Measurements from ENCODE around the gene BTBD19.
"Not testable (repeated sequence)": the region's sequence is repeated elsewhere in the genome, so short reads cannot be mapped to it uniquely, and the experiment has no call there.

BTBD19 gene

DNA sequence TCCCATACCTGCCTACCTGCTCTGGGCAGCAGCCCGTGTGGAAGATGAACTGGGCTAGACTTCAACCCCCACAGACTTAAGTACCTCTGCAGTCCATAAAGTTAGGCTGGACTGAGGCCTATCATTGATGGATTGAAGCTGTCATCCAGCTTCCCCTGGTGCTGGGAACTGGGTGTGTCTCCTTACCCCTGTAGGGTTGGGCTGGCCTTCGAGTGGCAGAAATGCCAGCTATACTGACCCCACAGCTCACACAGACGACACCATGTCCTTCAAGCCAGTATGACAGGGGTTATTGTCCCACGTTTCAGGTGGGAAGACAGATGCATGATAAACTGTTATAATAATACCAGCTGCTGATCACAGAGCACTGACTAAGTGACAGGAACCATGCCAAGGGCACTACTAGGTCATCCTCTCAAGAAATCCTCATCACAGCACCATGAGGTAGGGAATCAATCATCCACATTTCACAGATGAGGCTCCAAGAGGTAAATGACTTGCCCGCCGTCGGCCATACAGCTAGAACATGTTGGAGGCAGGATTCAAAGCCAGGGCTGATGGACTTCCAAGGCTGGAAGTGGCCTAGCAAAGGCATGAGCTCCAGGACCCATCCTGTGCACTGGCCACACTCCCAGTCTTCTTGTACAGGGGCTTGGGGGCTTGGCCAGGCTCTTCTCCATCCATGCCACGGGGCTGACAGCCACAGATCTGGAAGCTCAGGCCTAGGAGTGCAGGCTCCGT lies 20.0 kb upstream of the BTBD19 start, which contains the start of gene BEST4:
TSS of gene BEST4 (minus strand) at position 51 of the 741 bp plus-strand sequence. CDS start 465 bp downstream, outside the sequence.
- DNase-seq = no peak

DNA sequence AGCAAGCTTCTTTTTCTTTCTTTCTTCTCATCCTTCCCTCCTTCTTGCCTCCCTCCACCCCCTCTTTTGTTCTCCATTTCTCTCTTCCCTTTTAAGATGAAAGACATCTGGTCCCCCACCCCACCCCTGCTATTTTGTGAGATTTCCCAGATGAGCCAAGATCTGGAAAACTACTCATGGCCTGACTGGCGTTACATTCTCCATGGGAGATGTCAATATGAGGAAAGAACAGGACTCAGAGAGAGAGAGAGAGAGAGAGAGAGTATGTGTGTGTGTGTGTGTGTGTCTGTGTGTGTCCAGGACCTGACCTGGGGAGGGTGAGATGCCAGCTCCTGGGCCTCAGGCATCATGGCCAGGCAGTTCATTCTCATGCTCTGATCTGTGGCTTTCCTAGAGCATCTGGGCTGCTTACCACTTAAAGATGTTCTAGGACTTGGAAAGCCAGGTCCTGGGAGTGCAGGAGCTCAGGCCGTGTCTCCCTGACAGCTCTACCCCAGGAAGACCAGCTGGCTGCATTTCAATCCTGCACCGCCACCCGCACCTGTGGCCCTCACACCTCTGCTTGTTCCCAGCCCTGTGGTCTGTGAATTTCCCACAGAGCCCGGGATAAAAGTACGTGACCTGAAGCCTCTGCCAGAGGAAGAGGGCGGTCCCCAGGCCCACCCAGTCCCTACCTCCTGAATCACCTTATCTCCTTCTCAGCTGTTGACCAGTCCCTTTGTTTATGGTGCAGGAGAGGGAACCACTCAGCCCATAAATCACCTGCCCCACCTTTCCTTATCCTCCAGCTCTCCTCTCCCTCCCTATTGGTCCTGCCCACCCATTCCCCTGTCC lies 17.1 kb upstream of the BTBD19 start:
- no peak for DNase-seq

DNA sequence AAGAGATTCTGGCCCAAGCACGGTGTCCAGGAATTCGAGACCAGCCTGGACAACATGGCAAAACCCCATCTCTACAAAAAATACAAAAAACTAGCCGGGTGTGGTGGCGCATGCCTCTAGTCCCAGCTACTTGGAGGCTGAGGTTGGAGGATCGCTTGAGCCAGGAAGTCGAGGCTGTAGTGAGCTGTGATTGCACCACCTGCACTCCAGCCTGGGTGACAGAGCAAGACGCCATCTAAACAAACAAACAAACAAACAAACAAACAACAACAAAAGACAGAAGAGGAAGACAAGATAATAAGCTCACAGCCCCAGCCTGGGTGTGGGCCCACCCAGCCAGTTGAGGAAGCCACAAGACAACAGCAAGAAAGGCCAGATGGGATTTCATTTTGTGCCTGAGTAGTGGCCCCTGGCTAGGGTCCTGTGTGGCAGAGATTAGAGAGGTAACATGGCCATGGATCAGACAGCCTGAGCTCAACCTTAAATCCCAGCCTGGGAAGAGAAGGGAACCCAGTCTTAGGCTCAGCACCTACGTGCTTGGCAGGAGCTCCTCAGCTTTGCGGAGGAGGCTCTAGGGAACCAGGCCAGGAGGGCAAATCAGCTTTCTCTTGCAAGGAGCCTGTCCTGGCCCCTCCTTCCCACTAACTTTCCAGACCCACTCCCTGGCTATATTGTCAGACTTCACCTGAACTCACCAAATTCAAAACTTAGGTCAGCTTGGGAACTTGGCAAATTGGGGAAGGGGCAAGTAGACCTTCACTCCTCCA lies 15.4 kb upstream of the BTBD19 start:
- DNase-seq = no peak

DNA sequence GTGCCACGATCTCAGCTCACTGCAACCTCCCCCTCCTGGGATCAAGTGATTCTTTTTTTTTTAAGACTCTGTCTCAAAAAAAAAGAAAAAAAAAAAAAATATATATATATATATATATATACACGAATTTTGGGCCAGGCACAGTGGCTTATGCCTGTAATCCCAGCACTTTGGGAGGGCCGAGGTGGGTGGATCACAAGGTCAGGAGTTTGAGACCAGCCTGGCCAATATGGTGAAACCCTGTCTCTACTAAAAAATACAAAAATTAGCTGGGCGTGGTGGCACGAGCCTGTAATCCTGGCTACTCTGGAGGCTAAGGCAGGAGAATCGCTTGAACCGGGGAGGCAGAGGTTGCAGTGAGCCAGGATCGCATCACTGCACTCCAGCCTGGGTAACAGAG lies 10.4 kb upstream of the BTBD19 start:
- not testable (repeated sequence) for DNase-seq

DNA sequence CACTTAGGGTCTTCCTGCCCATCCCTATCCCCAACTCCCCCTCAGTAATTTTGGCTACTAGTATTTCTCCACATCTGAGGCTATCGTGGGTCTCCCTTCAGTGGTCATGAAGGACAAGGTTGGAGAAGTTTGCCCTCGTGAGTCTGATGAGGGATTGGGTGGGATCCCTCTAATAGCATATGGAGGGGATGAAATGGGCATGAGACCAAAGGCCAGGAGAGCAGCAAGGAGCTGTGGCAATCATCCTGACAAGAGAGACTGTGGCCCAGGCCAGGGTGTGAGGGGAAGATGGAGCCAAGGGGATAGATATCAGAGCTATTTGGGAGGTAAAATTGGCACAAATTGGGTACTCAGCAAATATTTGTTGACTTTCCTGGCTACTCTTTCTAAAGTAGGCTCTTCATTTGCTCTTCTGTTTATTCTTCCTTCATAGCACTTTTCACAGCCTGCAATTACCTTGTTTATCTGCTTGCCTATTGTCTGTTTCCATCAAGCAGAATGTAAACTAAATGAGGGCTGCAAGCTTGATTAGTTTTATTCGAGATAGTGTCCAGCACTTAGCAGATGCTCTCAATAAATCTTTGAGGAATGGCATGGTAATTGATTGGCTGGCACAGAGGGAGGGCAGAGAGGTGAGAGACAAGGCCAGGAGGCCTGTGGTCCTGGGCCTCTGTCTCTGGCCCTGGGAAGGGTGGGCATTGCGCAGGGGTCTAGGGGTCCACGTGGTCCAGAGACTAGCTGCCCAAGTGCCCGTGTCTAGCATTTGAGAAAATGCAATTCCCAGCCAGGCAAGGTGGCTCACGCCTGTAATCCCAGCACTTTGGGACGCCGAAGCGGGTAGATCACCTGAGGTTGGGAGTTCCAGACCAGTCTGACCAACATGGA lies 9.6 kb upstream of the BTBD19 start:
- no peak for DNase-seq

DNA sequence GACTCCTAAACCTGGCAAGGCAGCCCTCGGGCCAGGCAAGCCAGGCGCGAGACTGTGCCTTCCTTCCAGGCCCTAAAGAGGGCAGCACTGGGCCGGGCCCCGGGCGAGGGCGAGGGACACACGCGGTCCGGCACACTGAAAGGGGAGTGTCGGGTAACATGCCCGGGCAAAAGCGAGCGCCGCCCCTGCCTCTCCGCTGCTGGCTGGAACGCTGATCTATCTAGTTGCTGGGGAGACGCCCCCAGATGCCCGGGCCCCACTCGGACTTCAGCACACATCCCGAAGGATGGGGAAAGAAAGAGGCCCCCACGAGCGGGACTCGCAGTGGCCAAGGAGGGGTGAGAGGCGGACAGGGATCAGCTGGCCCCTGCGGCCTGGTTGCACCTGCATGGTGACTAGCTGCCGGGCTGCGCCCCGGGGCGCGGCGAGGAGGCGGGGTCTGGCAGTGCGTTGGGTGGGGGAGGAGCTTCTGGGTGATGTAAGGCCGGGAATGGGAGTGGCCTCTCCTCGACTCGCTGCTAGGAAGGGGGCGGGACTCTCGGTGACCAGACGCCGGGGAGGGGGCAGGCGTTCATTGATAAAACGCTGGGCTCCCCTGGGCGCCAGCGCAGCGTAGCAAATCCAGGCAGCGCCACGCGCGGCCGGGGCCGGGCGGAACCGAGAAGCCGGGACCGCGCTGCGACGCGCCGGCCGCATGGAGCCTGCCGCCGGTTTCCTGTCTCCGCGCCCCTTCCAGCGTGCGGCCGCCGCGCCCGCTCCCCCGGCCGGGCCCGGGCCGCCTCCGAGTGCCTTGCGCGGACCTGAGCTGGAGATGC lies 8.3 kb upstream of the BTBD19 start, which contains the start of gene PLK3:
TSS of gene PLK3 (plus strand) at position 608 of the 815 bp plus-strand sequence. CDS start at position 695, 87 bp downstream.
- DNase-seq = peak; percentile 98

DNA sequence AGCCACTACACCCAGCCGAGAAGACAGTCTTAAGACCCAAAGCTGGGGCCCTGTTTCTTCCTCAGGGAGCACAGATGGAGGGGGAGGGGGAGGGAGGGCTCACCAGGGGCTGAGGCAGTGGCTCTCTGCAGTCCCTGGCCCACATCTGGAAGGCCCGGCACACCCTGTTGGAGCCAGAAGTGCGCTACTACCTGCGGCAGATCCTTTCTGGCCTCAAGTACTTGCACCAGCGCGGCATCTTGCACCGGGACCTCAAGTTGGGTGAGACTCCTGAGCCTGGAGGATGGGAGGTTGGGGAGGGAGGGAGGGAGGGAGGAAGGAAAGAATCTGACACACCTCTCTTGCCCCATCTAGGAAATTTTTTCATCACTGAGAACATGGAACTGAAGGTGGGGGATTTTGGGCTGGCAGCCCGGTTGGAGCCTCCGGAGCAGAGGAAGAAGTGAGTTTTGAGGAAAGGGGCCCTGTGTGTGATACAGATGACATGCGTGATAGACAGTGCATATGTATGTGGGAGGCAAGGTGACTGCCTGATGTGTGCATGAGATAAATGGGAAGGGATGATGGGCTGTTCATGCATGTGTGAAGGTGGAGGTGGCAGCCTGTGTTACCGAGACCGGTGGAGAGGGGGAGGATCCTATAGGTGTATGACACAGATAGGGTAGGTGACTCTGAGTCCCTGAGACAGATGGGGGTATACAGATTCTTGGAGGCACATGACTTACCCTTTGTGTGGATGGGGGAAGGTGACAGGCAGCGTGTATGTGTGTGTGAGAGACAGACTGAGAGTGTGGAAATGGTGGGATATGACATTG lies 6.6 kb upstream of the BTBD19 start:
- DNase-seq = no peak

DNA sequence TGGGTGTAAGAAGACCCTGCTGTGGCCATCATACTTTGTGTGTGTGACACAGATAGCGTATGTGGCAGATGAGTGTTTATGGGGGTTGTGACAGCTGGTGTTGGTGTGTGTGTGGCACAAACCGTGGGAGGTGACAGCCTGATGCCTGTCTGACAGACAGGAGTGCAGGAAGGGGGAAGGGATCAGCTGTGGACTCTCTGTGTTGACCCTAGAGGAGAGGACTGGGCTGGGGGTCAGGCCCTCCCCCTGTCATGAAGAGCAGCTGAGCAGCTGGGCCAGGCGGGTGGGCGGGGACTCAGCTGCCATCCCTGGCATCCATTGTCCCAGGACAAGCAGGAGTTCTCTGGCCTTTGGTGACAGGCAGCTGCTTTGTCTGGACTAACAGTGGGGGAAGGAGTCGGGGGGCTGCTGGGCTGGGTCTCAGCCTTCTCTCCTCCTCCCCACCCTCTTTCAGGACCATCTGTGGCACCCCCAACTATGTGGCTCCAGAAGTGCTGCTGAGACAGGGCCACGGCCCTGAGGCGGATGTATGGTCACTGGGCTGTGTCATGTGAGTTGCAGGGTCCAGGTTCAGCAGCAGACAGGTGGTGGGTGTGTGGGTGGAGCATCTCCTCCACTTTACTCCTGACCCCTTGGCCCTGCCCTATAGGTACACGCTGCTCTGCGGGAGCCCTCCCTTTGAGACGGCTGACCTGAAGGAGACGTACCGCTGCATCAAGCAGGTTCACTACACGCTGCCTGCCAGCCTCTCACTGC lies 5.8 kb upstream of the BTBD19 start:
- no peak for DNase-seq

DNA sequence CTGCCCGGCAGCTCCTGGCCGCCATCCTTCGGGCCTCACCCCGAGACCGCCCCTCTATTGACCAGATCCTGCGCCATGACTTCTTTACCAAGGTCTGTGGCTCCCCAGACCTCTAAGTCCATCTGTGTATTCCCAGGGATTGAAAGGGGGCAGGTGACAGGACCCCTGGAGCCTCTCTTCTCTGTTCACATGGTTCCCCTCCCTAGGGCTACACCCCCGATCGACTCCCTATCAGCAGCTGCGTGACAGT lies 5.3 kb upstream of the BTBD19 start:
- no peak for DNase-seq

DNA sequence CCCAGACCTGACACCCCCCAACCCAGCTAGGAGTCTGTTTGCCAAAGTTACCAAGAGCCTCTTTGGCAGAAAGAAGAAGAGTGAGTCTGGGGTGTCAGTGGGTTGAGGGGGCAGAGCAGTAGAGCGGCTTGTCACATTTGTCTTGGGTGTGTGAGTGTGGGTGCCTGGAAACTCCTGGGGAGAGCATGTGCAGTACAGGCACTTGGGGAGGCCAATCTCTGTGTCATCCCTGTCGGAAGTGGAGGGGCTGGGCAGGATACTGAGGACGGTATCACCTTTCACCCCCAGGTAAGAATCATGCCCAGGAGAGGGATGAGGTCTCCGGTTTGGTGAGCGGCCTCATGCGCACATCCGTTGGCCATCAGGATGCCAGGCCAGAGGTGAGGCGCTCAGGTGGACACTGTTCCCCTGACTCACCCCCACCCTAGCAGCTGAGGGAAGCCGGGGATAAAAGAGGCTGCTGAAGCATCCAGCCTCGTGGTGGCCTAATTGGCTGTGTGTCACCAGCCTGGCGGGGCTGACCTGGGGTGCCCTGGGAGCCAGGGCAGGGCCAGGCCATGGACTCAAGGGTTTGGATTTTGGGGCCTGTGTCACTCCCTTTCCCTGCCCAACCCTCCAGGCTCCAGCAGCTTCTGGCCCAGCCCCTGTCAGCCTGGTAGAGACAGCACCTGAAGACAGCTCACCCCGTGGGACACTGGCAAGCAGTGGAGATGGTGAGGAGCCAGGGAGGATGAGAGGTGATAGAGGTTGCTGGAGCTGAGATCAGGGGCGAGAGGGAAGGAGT lies 4.8 kb upstream of the BTBD19 start:
- no peak for DNase-seq

DNA sequence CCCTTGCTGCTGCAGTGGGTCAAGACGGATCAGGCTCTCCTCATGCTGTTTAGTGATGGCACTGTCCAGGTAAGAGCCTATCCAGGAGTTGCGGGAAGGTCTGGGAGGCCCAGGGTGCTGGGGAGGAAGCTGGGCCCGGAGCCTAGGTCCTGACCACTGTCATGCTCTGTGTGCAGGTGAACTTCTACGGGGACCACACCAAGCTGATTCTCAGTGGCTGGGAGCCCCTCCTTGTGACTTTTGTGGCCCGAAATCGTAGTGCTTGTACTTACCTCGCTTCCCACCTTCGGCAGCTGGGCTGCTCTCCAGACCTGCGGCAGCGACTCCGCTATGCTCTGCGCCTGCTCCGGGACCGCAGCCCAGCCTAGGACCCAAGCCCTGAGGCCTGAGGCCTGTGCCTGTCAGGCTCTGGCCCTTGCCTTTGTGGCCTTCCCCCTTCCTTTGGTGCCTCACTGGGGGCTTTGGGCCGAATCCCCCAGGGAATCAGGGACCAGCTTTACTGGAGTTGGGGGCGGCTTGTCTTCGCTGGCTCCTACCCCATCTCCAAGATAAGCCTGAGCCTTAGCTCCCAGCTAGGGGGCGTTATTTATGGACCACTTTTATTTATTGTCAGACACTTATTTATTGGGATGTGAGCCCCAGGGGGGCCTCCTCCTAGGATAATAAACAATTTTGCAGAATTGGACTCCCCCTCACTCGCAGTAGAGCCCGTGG lies 2.9 kb upstream of the BTBD19 start:
- no peak for DNase-seq

DNA sequence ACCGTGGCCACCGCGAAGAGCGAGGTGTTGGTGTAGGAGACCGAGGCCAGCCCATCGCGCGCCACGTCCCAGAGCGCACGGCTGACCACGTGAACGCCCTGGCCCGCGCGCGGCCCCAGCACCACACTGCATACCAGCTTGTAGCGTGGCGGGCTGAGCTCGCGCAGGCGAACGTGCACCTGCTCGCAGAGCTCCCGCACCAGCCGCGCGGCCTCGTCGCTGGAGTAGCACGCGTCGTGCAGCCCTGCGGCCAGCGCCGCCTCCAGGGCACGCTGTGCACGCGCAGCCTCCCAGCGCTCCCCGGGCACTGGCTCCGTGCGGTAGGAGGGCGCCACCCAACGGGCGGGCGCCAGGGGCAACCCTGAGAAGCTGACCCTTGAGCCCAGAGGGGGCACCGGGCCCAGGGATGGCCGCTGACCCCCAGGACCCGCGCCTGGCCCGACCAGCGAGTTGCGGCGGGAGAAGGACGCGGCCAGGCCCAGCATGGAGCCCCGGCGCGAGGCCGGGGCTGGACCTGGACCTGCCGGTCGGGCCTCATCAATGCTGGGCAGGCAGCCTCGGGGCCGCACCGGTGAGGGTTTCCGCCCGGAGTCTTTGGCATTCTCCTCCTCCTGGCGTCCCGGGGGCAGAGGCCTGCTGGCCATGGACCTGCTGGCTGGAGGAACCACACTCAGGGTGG lies 2.2 kb upstream of the BTBD19 start:
- no peak for DNase-seq

DNA sequence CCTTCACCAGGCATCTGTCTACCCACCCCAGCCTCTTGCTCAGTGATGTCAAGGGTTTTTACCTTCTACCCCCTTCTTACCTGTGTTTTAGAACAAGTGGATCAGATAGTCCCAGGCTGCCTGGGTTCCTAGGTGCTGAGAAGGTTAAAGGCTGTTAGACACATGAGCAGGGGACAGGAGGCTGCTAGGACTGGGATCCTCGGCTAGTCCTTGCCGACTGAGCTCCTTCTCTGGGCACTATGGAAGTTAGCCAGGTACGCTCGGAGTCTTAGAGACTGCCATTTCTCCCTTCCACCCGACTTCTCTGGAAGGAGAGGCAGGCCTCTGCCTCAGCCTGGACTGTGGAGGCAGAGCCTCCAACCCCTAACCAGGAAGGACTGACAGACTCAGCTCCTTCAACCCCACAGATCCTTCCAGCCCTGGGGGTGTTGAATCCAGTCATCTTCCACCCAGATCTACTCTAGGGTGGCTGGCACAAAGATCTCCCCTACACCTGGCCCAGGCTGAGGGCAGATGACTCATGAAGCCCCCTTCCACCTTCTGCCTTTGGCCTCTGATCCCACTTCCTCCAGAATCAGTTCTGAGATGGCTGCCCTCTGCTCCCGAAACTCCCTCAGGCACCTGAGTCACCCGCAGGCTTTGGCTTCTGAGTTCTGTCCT lies 1.5 kb upstream of the BTBD19 start, which contains the start of gene DYNLT4:
TSS of gene DYNLT4 (minus strand) at position 648 of the 660 bp plus-strand sequence. CDS start 683 bp downstream, outside the sequence.
- DNase-seq = no peak

DNA sequence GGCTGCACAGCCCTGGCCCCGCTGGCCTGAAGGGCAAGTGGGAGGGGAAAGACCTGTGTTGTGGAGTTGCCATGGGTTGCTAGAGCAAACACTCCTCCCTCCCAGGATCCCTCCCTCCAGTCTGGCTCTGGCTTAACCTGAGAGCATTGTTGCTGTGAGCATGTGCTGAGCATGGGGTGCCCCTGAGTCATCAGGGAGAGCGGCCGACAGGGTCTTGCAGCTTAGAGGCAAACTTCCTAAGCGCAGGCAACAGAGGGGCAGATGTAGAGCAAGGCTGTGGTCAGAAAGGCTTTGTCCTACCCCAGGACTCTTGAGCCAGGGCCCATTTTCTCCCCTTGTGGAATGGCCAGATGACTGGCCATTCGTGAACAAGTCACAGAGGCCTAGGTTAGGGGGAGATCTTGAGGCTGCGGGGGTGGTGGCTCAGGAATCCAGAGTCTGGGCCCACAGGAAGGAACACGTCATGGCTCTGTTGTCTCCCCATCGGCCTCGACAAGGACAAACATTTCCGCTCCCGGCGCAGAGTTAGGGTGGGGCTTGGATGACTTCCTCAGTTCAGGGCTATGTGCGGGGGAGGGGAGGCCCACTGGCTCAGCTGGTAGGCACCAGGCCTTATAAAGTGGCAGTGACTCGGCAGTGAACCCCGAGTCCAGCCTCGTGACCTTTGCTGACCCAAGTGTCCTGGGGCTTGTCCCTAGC lies 810 bp upstream of the BTBD19 start:
- DNase-seq = peak; percentile 89

DNA sequence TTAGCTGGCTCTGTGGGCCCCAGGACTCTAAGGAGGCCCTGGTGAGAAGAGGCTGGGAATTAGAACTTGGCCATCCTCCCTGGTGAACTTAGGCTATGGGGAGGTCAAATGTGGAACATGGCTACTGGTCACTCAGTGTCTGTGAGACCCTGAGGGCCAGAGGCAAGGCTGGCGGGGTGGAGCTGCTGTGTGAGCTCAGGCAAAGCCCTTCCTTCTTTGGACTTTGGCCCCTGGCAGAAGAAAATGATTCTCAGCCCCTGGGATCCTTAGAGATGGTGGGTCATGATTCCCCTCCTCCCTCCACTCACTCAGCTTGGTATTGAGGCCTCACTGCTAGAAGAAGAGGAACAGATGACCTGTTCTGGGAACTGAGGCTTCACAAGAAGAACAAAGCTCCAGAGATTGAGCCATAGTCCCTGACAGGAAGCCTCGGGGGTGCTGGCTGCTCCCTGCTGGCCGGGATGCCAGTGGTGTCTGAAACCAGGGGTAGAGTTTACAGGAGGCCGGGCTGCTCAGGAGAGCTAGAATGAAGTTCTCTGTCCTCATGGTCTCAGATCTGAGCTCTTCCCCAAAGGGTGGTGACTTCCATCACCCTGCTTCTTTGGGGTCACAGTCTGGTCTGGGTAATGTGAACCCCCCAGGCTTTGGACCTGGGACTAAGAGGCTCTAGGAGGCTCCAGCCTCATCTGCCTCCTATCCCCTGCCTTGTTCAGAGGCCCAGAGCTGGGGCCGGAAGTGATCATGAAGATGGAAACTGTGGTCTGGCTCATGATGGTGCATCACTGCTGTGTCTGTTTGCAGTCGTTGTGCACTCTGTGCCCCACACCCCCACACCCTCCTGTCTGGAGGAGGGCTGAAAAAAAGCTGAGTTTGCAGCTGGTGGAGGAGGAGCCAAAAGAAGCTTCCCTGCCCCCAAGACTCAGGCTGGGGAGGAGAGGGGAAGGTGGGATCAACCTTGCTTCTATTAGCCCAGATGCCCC lies 905 bp downstream of the BTBD19 start:
- peak; percentile 79 for DNase-seq
